GF-D8 (cell line): Measurements from ENCODE around the gene LARGE1.

Experiments
- DNase-seq: peaks from one replicate; lab custom pipeline; 2025; lab: John Stamatoyannopoulos, UW

The LARGE1 gene

GRCh38 chr22:33520904-33521780 lies 399.1 kb downstream of the LARGE1 start:
- DNase-seq, result no peak

GRCh38 chr22:33519974-33520903 lies 400.0 kb downstream of the LARGE1 start:
- no peak for DNase-seq

- DNase-seq, result no peak
Measured at GRCh38 chr22:33519071-33519973, 401.0 kb downstream of the LARGE1 start.

- no peak for DNase-seq
Measured at GRCh38 chr22:33518405-33518804, 401.9 kb downstream of the LARGE1 start.

GRCh38 chr22:33515795-33516194 lies 404.5 kb downstream of the LARGE1 start:
- no peak for DNase-seq

GRCh38 chr22:33513388-33514338 lies 406.6 kb downstream of the LARGE1 start:
- no peak for DNase-seq

GRCh38 chr22:33512908-33513307 lies 407.4 kb downstream of the LARGE1 start:
- DNase-seq, result no peak

- no peak for DNase-seq
Measured at GRCh38 chr22:33510429-33510904, 409.8 kb downstream of the LARGE1 start.

- no peak for DNase-seq
Measured at GRCh38 chr22:33504941-33505625, 415.2 kb downstream of the LARGE1 start.

- DNase-seq, result no peak
Measured at GRCh38 chr22:33496112-33496511, 424.2 kb downstream of the LARGE1 start.

GRCh38 chr22:33493476-33494205 lies 426.6 kb downstream of the LARGE1 start:
- DNase-seq, result no peak

- no peak for DNase-seq
Measured at GRCh38 chr22:33492210-33492651, 428.0 kb downstream of the LARGE1 start.

- no peak for DNase-seq
Measured at GRCh38 chr22:33487041-33487716, 433.1 kb downstream of the LARGE1 start.

- no peak for DNase-seq
Measured at GRCh38 chr22:33481550-33481949, 438.7 kb downstream of the LARGE1 start.

GRCh38 chr22:33477120-33478111 lies 442.9 kb downstream of the LARGE1 start:
- DNase-seq, result no peak

GRCh38 chr22:33476716-33477115 lies 443.6 kb downstream of the LARGE1 start:
- DNase-seq, result no peak

GRCh38 chr22:33476206-33476605 lies 444.1 kb downstream of the LARGE1 start:
- no peak for DNase-seq
